ENCODE data around the gene WDR88.
A peak's percentile ranks its signal among the peaks of the same experiment; 100 is the strongest.
"Not testable (repeated sequence)": the region's sequence is repeated elsewhere in the genome, so short reads cannot be mapped to it uniquely, and the experiment has no call there.

WDR88 gene, protein sequence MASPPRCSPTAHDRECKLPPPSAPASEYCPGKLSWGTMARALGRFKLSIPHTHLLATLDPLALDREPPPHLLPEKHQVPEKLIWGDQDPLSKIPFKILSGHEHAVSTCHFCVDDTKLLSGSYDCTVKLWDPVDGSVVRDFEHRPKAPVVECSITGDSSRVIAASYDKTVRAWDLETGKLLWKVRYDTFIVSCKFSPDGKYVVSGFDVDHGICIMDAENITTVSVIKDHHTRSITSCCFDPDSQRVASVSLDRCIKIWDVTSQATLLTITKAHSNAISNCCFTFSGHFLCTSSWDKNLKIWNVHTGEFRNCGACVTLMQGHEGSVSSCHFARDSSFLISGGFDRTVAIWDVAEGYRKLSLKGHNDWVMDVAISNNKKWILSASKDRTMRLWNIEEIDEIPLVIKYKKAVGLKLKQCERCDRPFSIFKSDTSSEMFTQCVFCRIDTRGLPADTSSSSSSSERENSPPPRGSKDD

DNA sequence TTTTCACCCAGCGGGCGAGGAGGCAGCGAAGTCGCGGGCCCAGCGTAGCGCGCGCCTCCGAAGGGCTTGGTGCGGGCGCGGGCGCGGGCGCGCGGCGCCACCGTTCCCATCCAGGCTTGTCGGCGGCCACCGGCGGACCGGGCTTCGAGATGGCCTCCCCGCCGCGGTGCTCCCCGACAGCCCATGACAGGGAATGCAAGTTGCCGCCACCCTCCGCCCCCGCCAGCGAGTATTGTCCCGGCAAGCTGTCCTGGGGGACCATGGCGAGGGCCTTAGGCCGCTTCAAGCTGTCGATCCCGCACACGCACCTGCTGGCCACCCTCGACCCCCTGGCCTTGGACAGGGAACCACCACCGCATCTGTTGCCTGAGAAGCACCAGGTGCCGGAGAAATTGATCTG, at the start of gene WDR88:
WDR88 (plus strand) TSS at position 94 of the 400 bp plus-strand sequence; CDS start at position 150, 56 bp downstream.
- no peak for DNase-seq

DNA sequence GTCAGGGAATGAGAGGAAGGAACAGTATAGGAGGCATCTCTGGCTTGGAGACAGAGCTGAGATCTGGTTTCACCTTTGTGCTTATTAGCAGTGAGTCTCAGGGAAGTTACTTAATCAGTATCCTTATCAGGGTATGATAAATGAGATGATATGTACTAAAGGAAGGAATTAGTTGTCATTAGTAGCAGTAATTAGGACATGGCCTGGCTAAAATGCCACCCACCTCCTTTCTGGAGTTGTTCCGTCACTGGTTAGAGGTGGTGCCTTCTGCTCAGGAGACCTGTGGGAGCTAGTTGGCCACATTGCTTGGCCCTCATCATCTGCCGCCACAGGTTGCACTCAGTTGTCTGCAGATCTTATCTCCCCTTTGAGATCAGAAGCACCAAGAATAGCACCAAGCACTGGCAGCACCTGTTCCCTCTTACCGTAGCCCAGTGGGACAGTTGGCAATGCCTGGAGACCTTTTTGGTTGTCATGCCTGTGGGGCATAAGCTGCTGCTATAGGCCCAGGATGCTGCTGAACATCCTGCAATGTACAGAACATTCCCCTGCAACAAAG, 46.3 kb upstream of the WDR88 start:
- no peak for DNase-seq

DNA sequence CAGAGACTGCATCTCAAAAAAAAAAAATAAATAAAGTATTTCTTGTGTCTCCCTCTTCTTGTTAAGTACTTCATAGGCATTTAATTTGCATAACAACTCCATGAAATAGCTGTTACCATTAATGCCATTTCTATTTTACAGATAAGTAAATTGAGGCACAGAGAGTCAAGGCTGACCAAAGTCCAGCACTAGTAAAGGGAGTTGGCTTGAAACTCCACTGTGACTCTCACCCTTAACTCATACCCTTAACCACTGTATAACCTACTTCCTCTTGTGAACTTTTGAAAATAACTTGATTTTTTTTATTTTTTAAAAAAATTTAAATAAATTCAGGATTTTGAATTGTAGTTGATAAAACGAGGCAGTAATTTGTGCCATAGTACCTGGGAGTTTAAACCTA, 45.0 kb upstream of the WDR88 start:
- DNase-seq, result no peak

DNA sequence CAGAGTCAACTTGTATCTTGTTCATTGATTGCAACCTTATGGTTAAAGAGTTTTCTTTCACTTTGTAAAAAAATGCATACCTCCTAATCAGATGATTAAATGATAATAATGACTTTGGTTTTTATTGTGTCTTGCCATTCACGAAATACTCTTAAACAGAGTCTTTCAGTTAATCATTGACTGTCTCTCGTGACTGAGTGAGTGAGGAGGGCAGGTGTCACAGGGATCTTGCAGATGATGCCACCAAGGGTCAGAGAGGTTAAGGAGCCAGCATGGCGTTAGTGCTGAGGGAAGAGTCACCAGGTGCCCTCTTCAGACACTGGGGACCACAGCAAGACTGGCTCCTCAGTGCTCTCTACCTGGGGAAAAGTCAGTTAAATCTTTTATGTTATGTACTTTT, 42.9 kb upstream of the WDR88 start:
- DNase-seq, result no peak

DNA sequence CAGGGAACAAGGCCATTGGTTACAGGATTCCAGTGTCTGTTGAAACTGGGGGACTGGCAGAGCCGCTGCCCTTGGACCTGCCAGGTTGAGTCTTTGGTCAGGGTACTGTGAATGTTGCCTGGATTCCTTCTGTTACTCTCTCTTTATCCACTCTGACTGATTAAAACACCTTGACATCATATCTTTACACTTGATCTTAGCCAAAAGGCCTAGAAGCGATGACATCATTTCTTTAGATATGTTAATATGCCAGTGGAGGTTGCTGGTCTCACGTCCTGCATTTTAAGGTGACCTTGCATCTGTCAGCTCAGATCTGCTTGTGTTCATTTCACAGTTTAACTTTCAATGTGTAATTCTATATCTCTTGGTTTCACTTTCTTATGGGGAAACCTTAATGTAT, 41.7 kb upstream of the WDR88 start:
- no peak for DNase-seq

DNA sequence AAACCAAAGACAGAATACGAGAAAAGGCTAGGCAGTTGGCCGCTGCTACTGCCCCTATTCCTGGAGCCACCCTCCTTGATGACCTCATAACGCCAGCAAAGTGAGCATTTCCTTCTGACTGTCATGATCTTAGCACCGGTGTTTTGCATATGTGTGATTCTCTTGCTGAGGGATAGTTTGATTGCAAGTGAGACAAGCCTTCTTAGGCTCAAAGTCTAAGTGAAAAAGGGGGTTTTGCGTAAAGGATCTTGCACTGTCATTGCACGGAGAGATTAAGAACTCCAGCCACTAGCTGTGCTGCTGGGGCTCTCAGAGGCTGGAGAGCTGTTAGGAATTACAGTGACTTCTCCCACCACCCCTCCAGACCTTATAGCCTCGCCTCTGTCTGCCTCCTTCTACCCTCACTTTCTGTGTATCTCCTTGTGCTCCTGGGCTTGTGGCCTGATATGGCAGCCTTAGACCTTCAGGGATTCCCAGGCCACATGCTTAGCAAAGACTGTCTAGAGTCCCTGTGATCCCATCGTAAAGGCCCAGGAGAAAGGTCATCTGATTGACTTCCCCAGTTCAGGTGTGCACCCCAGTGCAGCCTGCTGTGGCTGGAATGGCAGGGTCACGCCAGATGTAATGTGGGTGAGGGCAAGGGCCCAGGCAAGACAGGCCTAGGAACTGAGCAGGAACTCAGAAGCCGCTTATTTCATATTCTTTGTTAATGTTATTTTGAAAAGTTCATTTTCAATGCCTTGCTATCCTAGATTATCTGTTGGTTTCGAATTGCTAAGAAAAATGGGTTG, 38.3 kb upstream of the WDR88 start:
- no peak for DNase-seq

DNA sequence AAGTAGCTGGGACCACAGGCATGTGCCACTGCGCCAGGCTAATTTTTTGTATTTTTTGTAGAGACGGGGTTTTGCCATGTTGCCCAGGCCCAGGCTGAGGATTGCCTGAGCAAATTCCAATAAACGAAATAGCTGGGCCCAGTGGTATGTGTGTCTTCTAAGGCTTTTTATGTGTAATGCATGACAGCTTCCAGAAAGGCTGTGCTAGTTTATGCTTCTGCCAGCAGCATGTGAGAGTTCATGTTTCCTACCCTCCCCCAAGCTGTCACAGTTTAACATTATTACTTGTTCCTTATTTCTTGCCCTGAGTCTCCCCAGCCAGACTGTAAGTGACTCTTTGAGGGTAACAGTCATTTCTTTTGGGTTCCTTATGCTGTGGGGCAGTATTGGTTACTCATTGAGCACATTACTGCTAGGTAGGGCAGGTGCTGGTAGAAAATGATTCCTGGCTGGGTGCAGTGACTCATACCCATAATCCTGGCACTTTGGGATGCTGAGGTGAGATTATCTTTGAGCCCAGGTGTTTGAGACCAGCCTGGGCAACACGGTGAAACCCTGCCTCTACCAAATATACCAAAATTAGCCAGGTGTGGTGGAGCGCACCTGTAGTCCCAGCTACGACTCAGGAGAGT, 37.4 kb upstream of the WDR88 start:
- DNase-seq, result no peak

DNA sequence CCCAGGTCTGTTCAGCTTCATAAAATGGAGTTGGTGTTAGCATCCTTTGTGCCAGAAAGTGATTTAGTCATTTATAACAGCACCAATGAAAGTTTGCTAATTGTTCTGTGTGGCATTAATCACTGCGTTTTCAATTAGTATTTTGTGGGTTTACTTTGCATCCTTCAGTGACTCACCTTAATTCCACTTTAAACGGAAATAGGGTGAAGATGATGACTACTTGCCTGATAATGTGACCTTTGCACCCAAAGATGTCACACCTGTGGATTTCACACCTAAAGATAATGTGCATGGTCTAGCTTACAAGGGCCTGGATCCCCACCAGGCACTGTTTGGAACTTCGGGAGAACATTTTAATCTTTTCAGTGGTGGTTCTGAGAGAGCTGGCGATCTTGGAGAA, 35.9 kb upstream of the WDR88 start:
- no peak for DNase-seq

DNA sequence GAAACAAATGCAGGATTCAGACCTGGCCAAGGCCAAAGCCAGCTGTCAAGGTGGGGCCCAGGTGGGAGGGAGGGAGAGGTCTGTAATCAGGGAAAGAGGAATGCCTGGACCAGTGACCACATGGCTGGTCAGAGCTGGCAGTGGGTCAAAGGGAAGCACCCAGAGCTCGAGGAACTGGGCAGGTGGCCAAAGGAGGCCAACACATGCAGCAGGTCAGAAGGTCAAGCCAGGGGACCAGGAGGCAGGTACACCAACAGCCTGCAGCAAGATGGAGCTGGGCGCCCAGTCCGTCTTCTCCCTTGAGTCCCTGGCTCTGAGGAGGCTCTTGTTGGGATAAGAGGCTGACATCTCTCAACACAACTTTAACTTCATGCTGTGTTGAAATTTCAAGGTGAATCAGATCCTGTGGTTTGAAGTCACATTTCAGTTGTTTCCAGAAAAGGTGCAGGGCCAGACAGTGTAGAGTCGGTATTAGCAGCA, 33.8 kb upstream of the WDR88 start:
- no peak for DNase-seq

DNA sequence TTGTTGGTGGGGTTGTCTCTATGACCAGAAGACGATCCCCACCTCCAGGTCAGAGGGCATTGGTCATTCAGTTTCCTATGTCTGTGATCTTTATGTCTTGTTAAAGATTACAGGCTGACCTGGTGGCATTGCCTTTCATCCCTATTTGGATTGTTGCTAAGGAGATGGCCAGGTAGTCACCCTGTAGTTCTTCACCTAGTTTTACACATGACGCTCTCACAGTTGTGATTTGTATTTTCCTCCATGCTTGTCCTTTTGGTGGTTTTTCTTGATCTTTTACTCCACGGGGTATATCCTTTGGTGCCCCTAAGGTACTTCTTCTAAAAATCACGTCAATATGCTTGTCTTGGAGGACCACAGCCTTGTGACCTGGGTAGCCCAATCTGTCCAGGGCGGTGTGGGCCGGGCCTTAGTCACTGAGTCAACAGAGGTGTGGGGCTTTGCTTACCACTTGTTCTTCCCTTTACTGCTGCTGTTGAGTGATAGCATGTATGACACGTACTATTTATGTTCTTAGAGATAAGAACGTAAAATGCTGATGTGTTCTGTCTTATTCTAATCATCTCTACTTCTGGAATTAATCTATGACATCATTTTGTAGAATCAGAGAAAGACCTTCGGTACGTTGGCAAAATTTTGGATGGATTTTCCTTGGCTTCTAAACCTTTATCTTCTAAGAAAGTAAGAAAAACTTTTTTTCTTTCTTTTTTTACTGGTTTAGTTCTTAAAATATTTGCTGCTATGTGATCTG, 30.8 kb upstream of the WDR88 start:
- DNase-seq, result no peak

DNA sequence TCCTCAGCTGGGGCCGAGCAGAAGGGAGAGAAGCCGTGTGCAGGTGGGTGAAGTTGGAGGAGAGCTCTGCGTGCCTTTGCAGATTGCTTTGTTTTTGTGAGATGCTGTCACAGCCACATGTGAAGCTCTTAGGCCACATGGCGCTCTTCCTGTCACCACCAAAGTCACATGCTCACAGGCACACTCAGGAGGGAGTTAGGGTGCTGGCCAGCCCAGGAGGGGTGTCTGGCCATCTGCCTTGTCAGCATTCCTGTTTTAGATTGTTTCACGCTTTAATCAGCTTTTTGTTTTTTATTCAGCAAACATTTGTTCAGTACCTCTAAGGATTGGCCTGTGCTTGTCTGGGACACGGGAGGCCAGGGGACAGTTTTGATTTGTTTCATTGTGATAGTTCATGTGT, 29.0 kb upstream of the WDR88 start:
- DNase-seq, result no peak

DNA sequence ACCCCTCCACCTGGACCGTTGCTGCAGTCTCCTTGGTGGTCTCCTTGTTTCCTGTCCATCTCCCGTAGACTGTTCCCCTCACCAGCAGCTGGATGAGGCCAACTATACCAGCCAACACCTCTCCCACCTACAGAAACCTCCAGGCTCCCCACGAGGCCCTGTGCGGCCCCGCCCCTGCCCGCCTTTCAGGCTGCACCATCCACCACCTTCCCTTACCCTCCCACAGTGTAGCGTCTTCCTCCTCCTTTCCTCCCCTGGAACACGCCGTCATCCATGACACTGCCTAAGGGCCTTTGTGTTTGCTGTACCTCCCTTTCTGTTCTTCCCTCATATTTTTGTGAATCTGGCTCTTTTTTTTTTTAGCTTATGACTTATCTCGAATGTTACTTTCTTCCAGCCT, 23.8 kb upstream of the WDR88 start:
- no peak for DNase-seq

DNA sequence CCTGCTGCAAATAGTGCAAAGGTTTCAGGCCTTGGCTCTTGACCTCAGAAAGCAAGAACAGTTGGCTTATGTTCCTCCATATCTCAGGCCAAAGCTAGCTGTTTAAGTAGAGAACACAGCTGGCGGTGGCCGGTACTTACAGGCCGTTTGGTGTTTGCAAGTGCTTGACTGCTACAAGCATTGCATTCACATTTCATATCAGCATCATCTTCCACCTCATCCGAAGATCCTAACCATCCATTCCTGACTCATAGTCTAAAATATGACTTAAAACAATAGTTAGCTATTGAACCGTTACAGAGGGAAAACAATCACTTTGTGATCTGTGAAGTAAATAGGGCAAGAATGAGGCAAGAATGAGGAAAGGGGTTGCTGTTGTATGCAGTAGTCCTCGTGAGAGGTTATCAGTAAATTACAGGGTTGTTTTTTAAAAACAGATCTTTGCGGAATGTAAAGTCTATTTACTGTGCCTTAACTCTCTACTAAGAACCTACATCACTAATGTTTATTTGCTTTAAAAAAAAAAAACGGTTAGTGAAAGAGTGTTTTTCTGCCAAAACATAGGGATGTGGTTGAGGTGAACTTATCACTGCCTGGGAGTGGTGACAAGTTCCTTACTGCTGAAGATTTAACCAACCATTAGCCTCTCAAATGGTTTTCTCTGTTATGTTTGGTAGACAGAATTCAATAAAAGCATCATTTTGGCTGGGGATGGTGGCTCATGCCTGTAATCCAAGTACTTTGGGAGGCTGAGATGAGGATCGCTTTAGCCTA, 21.6 kb upstream of the WDR88 start:
- no peak for DNase-seq

DNA sequence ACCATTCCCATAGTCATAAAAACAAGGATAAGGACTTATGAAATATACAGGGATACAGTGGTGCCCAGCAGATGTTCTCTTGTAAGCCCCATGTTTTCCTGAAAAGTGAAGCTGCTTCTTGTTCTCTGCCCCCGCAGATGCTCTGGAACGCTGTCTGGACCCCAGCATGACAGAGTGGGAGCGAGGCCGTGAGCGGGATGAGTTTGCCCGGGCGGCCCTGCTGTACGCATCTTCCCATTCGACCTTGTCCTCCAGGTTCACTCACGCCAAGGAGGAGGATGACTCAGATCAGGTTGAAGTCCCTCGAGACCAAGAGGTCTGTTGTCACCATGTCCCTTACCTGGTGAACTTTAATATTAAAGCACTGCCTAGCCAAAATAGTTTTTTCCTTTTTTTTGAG, 20.3 kb upstream of the WDR88 start:
- no peak for DNase-seq

DNA sequence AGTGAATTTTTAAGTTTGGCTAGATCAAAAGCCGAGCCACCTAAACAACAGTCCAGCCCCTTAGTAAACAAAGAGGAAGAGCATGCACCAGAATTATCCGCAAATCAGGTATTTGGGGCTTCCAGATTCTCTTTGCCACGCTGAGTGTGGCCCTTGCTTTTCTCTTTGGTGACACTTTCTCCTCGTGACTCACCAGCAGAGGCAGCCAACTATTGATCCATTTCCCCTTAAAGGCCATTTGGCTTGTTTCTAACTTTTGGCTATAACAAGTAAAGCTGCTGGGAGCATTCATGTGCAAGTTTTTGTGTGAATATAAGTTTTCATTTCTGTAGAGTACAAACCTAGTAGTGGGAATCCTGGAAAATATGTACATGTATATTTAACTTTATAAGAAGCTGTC, 17.6 kb upstream of the WDR88 start:
- DNase-seq, result no peak

DNA sequence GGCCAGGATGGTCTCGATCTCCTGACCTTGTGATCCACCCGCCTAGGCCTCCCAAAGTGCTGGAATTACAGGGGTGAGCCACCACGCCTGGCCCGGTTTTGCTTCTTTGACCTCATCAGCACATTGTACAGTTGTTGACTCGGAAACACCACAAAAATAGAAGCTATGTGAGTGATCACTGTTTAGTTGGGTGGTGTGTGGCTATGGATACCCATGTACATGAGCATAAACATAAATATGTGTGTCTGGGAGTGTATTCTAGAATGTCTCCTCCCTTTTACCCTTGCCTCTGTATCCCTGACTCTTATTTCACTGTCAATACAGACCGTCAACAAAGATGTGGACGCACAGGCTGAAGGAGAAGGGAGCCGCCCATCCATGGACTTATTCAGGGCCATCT, 14.4 kb upstream of the WDR88 start:
- DNase-seq, result no peak

DNA sequence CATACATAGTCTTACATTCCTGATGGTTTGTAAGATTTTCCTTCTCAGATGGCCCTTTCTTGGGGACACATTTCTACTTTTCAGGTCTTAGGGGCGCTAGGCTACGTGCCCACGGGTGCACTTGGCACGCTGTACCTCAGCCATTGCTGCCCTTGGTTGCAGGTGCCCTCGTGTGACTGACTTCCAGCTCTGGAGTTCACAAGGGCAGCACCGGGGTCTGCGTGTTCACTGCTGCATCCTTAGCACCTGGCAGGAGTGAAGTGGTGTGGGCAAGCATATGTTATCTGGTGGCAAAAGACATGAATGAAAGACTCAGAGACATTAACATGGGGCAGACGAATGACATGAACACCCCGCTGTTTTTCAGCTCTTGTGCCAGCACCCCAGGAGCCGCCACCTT, 13.3 kb upstream of the WDR88 start:
- DNase-seq, result no peak

DNA sequence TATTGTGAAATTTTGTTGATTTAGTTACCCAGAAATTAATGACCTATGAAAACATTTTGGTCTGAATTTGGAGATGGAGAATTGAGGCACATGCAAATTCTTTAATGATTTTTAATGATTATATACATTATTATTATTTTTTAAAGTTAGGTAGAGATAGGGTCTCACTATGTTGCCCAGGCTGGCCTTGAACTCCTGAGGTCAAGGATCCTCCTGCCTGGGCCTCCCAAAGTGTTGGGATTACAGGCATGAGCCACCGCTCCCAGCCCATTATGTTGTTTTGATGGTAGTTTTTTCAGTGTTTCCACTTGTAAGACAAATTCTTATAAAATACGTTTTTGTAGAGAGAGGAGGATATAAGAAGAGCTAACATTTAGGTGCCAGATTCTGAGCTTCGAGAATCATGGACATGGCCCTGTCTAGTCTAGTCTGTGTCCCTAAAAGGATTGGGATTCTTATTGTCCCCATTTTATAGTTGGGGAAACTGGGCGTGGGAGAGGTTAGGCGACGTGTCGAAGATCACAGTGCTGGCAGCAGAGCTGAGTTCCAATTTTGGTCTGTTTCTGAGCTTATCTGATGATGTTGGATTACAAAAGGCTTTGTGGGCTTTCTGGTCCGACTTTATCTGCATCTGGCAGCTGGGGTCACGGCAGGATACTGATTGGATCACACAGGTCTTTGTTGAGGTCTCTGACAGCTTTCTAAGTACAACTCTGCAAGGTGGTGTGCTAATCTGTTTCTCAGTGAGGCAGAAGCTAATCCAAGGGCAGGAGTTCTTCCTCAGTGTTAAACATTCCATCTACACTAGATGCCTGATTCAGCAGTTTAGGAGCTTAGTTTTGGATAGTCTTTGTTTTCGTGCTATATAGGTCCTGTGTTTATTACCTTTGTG, 7.5 kb upstream of the WDR88 start:
- DNase-seq, result peak; percentile 97

DNA sequence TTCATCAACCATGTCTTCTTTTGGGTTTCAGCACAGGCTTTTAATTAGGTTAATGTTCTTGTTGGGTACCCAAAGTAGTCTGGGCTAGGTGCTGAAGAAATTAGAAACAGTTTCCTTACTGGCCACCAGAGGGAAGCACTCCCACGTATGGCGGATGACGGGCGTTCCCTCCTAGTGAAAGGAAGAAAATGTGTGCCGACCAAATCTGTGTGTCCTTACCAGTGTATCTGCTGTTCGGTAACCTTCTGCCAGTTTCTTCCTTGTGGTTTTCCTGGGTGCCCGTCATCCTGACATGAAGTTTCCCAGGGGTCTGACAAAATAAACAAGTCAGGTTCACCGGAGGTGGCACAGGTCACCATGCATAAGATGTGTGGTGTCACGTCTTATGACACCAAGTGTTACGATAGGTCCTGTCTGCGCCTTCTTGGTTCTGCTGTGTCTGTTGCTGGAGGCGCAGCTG, 6.0 kb upstream of the WDR88 start:
- peak; percentile 35 for DNase-seq

DNA sequence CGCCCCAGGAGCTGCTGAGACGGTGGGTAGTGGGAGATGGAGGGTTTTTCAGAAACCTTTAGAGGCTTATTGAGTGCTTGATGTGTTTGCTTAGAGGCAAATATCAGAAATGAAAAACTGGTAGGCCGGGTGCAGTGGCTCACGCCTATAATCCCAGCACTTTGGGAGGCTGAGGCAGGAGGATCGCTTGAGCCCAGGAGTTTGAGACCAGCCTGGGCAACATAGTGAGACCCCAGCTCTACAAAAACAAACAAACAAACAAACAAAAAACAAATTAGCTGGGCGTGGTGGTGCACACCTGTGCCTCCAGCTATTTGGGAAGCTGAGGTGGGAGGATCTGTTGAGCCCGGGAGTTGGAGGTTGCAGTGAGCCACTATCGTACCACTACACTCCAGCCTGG, 5.2 kb upstream of the WDR88 start:
- not testable (repeated sequence) for DNase-seq

DNA sequence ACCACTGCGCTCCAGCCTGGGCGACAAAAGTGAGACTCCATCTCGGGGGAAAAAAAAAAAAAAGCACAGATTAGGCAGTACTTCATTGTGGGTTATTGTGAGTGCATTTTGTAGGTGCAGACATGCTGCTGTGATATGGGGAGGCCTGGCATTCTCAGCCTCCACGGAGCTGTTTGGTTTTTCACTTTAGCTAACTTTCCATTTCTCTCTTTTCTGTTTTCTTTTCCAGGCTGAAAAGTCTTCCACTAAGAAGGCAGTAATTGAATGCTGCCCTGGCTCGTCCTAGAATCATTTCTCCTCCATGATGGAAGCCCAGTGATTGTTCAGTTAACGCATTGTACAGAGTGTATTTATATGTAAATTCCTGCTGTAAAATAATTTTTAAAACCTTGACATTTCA, 2.0 kb upstream of the WDR88 start:
- DNase-seq, result no peak

Measured in GF-D8 (cell line).